Stimulated activated memory B cell treated with anti-CD40 and anti-IgM and Interleukin-4, amounts not matched to agents 10 μg/mL and 1 μg/mL and 100 μg/mL, for 72 hours (primary cell): ENCODE data around the gene ATF4.
A peak's percentile ranks its signal among the peaks of the same experiment; 100 is the strongest.
"Not testable (repeated sequence)": the region's sequence is repeated elsewhere in the genome, so short reads cannot be mapped to it uniquely, and the experiment has no call there.

ENCODE experiments used
- ATAC-seq: fragments of 150-1000 bp; cut with Tn5 transposase; 2 replicates; pipeline ENCODE4 v1.10.0; 2021
- H3K27ac Mint-ChIP-seq: one replicate; pipeline ENCODE4 v1.8.0; 2022; ENCODE audit warnings: mild to moderate bottlenecking, mixed read lengths
- H3K27me3 Mint-ChIP-seq: one replicate; pipeline ENCODE4 v1.8.0; 2022; ENCODE audit warnings: mixed read lengths
- H3K36me3 Mint-ChIP-seq: one replicate; pipeline ENCODE4 v1.8.0; 2022; ENCODE audit warnings: mixed read lengths
- H3K4me1 Mint-ChIP-seq: one replicate; pipeline ENCODE4 v1.8.0; 2022; ENCODE audit warnings: mixed read lengths
- H3K4me3 Mint-ChIP-seq: one replicate; pipeline ENCODE4 v1.8.0; 2022; ENCODE audit warnings: mild to moderate bottlenecking, moderate library complexity, mixed read lengths
- H3K9me3 Mint-ChIP-seq: one replicate; pipeline ENCODE4 v1.8.0; 2022; ENCODE audit warnings: mixed read lengths

The ATF4 gene

GRCh38 chr22:39515266-39516050, 4.9 kb upstream of the ATF4 start:
- ATAC-seq, result no peak
- Mint-ChIP-seq H3K4me3 (no peak overlapping the region), H3K27me3 (no peaks in the 10 kb centered on the region), H3K27ac (peak overlapping the region; percentile 82), H3K4me1 (peaks cover 38% of the 10 kb centered on the region), H3K9me3 (no peaks in the 10 kb centered on the region), H3K36me3 (peaks cover 53% of the 10 kb centered on the region)

- H3K27ac Mint-ChIP-seq, result no peak overlapping the region
- no peaks in the 10 kb centered on the region for H3K9me3 Mint-ChIP-seq
- ATAC-seq, result no peak
- H3K36me3 Mint-ChIP-seq, result peaks cover 58% of the 10 kb centered on the region
- H3K4me3 Mint-ChIP-seq, result no peak overlapping the region
- H3K27me3 Mint-ChIP-seq, result no peaks in the 10 kb centered on the region
- H3K4me1 Mint-ChIP-seq, result peaks cover 42% of the 10 kb centered on the region
Measured at GRCh38 chr22:39517470-39517869, 2.9 kb upstream of the ATF4 start.

GRCh38 chr22:39518144-39518786, 2.1 kb upstream of the ATF4 start:
- no peaks in the 10 kb centered on the region for H3K9me3 Mint-ChIP-seq
- H3K27ac Mint-ChIP-seq, result peak overlapping the region; percentile 91
- peak overlapping the region; percentile 98 for H3K4me3 Mint-ChIP-seq
- no peak for ATAC-seq
- H3K4me1 Mint-ChIP-seq, result peaks cover 50% of the 10 kb centered on the region
- H3K27me3 Mint-ChIP-seq, result no peaks in the 10 kb centered on the region
- H3K36me3 Mint-ChIP-seq, result peaks cover 58% of the 10 kb centered on the region

- H3K4me3 Mint-ChIP-seq, result peak overlapping the region; percentile 98
- H3K9me3 Mint-ChIP-seq, result no peaks in the 10 kb centered on the region
- peaks cover 55% of the 10 kb centered on the region for H3K36me3 Mint-ChIP-seq
- ATAC-seq, result no peak
- peak overlapping the region; percentile 91 for H3K27ac Mint-ChIP-seq
- H3K4me1 Mint-ChIP-seq, result peaks cover 56% of the 10 kb centered on the region
- no peaks in the 10 kb centered on the region for H3K27me3 Mint-ChIP-seq
Measured at GRCh38 chr22:39518996-39519680, 1.2 kb upstream of the ATF4 start.

- Mint-ChIP-seq H3K4me1 (peaks cover 56% of the 10 kb centered on the region), H3K9me3 (no peaks in the 10 kb centered on the region), H3K27ac (peak overlapping the region; percentile 91), H3K4me3 (peak overlapping the region; percentile 98), H3K27me3 (no peaks in the 10 kb centered on the region), H3K36me3 (peaks cover 55% of the 10 kb centered on the region)
- ATAC-seq, result peak; percentile 97
Measured at GRCh38 chr22:39519681-39520225, 609 bp upstream of the ATF4 start.

- Mint-ChIP-seq H3K4me1 (peaks cover 60% of the 10 kb centered on the region), H3K4me3 (peak overlapping the region; percentile 98), H3K27ac (peak overlapping the region; percentile 91), H3K36me3 (peaks cover 58% of the 10 kb centered on the region)
- not testable (repeated sequence) for H3K9me3 Mint-ChIP-seq, H3K27me3 Mint-ChIP-seq, ATAC-seq
Measured at GRCh38 chr22:39521106-39521885, 934 bp downstream of the ATF4 start.

GRCh38 chr22:39522091-39522490, 1.7 kb downstream of the ATF4 start:
- H3K4me1 Mint-ChIP-seq, result peaks cover 64% of the 10 kb centered on the region
- not testable (repeated sequence) for ATAC-seq, H3K9me3 Mint-ChIP-seq, H3K27me3 Mint-ChIP-seq
- peak overlapping the region; percentile 98 for H3K4me3 Mint-ChIP-seq
- H3K36me3 Mint-ChIP-seq, result peaks cover 61% of the 10 kb centered on the region
- H3K27ac Mint-ChIP-seq, result peak overlapping the region; percentile 91

GRCh38 chr22:39522567-39523300, 2.4 kb downstream of the ATF4 start:
- Mint-ChIP-seq H3K4me1 (peaks cover 71% of the 10 kb centered on the region), H3K36me3 (peaks cover 64% of the 10 kb centered on the region)

GRCh38 chr22:39524089-39524752, 3.9 kb downstream of the ATF4 start:
- Mint-ChIP-seq H3K9me3 (no peaks in the 10 kb centered on the region), H3K27ac (peak overlapping the region; percentile 91)

More at GRCh38 chr22:39522567-39523300, 2.4 kb downstream of the ATF4 start:
- Mint-ChIP-seq H3K27me3 (no peaks in the 10 kb centered on the region), H3K9me3 (no peaks in the 10 kb centered on the region), H3K4me3 (peak overlapping the region; percentile 98), H3K27ac (peak overlapping the region; percentile 91)
- no peak for ATAC-seq

GRCh38 chr22:39524753-39525657, 4.6 kb downstream of the ATF4 start:
- H3K4me3 Mint-ChIP-seq, result peak overlapping the region; percentile 5
- peak overlapping the region; percentile 91 for H3K27ac Mint-ChIP-seq
- no peak for ATAC-seq
- H3K36me3 Mint-ChIP-seq, result peaks cover 78% of the 10 kb centered on the region
- H3K27me3 Mint-ChIP-seq, result no peaks in the 10 kb centered on the region
- peaks cover 84% of the 10 kb centered on the region for H3K4me1 Mint-ChIP-seq
- H3K9me3 Mint-ChIP-seq, result no peaks in the 10 kb centered on the region

More at GRCh38 chr22:39524089-39524752, 3.9 kb downstream of the ATF4 start:
- no peak for ATAC-seq
- H3K4me1 Mint-ChIP-seq, result peaks cover 78% of the 10 kb centered on the region
- peak overlapping the region; percentile 46 for H3K4me3 Mint-ChIP-seq
- H3K27me3 Mint-ChIP-seq, result no peaks in the 10 kb centered on the region
- peaks cover 71% of the 10 kb centered on the region for H3K36me3 Mint-ChIP-seq

GRCh38 chr22:39525658-39525975, 5.3 kb downstream of the ATF4 start:
- no peak for ATAC-seq
- no peaks in the 10 kb centered on the region for H3K27me3 Mint-ChIP-seq

GRCh38 chr22:39526736-39527171, 6.4 kb downstream of the ATF4 start:
- peak; percentile 9 for ATAC-seq
- H3K36me3 Mint-ChIP-seq, result peaks cover 75% of the 10 kb centered on the region
- H3K27me3 Mint-ChIP-seq, result no peaks in the 10 kb centered on the region
- peak overlapping the region; percentile 91 for H3K27ac Mint-ChIP-seq
- no peak overlapping the region for H3K4me3 Mint-ChIP-seq
- H3K4me1 Mint-ChIP-seq, result peaks cover 99% of the 10 kb centered on the region
- no peaks in the 10 kb centered on the region for H3K9me3 Mint-ChIP-seq

More at GRCh38 chr22:39525658-39525975, 5.3 kb downstream of the ATF4 start:
- Mint-ChIP-seq H3K4me3 (no peak overlapping the region), H3K4me1 (peaks cover 90% of the 10 kb centered on the region), H3K36me3 (peaks cover 81% of the 10 kb centered on the region), H3K27ac (peak overlapping the region; percentile 91), H3K9me3 (no peaks in the 10 kb centered on the region)

- peaks cover 71% of the 10 kb centered on the region for H3K36me3 Mint-ChIP-seq
- peaks cover 95% of the 10 kb centered on the region for H3K4me1 Mint-ChIP-seq
- peak overlapping the region; percentile 91 for H3K27ac Mint-ChIP-seq
- ATAC-seq, result no peak
- H3K27me3 Mint-ChIP-seq, result no peaks in the 10 kb centered on the region
- H3K4me3 Mint-ChIP-seq, result no peak overlapping the region
- H3K9me3 Mint-ChIP-seq, result no peaks in the 10 kb centered on the region
Measured at GRCh38 chr22:39527481-39527961, 7.2 kb downstream of the ATF4 start.
